ENCODE data around the gene SLC5A1.

Gene SLC5A1

GRCh38 chr22:32088084-32088483, 45.0 kb downstream of the SLC5A1 start:
- in situ Hi-C loops (cut with MboI; ENCODE audit: low sequenced_read_pairs, unreplicated experiment), result no loop called here
- DNase-seq (ENCODE audit: low spot score), result no peak
- TF ChIP-seq CTCF (IDR thresholded peaks at IDR 0.05; ENCODE audit: borderline replicate concordance, control extremely low read depth, extremely low read depth, insufficient read depth, missing control alignments), result no peak

GRCh38 chr22:32097018-32097417, 54.0 kb downstream of the SLC5A1 start:
- in situ Hi-C loops (cut with MboI; ENCODE audit: low sequenced_read_pairs, unreplicated experiment), result no loop called here
- TF ChIP-seq CTCF (IDR thresholded peaks at IDR 0.05; ENCODE audit: borderline replicate concordance, control extremely low read depth, extremely low read depth, insufficient read depth, missing control alignments), result no peak
- no peak for DNase-seq (ENCODE audit: low spot score)

GRCh38 chr22:32097881-32098499, 54.9 kb downstream of the SLC5A1 start:
- no peak for TF ChIP-seq CTCF (IDR thresholded peaks at IDR 0.05; ENCODE audit: borderline replicate concordance, control extremely low read depth, extremely low read depth, insufficient read depth, missing control alignments)

DNA sequence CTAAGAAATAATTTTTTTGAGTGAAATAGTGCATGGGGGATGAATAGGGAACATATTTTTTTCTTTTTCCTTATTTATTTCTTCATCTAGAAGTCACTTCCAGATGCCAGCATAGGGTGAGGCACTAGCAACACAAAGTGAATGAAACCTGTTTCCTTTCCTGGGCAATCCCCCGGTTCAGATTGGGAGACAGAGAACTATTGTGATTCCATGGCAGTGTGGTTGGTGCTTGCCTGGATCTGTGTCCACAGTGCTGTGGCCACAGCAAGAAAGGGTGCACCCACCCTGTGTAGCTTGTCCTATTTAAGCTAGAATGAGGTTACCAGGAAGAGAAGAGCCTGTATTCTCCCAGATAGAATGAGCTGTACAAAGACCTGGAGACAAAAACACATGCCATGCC, 57.6 kb downstream of the SLC5A1 start:
- TF ChIP-seq CTCF (IDR thresholded peaks at IDR 0.05; ENCODE audit: borderline replicate concordance, control extremely low read depth, extremely low read depth, insufficient read depth, missing control alignments), result no peak
- no peak for DNase-seq (ENCODE audit: low spot score)
- in situ Hi-C loops (cut with MboI; ENCODE audit: low sequenced_read_pairs, unreplicated experiment), result no loop called here

More at GRCh38 chr22:32097881-32098499, 54.9 kb downstream of the SLC5A1 start:
- no peak for DNase-seq (ENCODE audit: low spot score)
- in situ Hi-C loops (cut with MboI; ENCODE audit: low sequenced_read_pairs, unreplicated experiment), result no loop called here

DNA sequence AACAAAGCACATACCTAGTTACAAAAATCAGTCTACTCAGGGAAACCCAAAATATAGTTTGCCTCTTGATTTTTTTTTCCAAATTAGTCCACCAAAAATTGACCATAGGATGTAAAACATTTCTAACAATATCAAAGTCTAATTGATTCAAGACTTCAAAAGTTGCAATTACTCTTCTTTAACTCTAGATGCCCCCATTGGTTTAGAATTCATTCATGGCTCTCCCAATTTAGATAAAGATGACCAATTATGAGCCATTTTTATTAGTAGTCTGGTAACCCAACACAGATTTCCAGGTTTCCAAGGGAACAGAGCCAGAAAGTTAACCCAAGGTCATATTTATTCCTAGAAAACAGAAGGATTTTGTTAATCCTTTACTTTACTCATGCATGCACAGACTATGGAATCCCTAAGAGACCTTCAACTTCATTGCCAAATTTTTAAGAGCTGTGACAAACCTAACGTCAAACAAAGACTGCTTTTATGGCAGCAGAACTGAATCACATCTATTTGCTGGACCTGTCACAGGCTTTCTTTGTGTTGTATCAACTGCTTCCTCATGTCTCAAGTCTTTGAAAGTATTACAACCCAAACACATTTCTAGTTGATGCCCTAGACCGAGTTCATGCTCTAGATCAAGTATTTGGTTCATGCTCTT, 60.7 kb downstream of the SLC5A1 start:
- in situ Hi-C loops (cut with MboI; ENCODE audit: low sequenced_read_pairs, unreplicated experiment), result no loop called here
- DNase-seq (ENCODE audit: low spot score), result no peak
- peak; percentile 6 for TF ChIP-seq CTCF (IDR thresholded peaks at IDR 0.05; ENCODE audit: borderline replicate concordance, control extremely low read depth, extremely low read depth, insufficient read depth, missing control alignments)

DNA sequence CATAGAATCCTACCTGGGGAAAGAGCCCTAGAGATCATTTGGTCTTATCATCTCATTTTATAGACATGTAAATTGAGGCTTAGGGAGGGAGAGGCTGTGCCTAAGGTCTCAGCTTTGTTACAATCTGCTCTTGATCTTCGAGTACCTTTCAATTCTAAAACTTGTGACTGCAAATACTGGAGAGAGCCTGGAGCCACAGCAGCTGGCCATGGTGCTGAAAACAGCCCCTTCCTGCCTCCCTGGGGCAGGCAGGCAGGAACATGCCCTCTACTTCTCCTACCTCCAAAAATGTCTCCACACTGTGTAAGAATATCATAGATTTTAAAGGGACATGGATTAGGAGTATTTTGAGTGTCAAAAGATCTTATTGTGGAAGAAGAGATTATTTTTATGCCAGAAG, 63.9 kb downstream of the SLC5A1 start:
- TF ChIP-seq CTCF (IDR thresholded peaks at IDR 0.05; ENCODE audit: borderline replicate concordance, control extremely low read depth, extremely low read depth, insufficient read depth, missing control alignments), result no peak
- in situ Hi-C loops (cut with MboI; ENCODE audit: low sequenced_read_pairs, unreplicated experiment), result no loop called here
- DNase-seq (ENCODE audit: low spot score), result no peak
